HepG2 (cell line): Measurements from ENCODE around the gene TRANK1. TPM values are rescaled to one million over a fixed set of nuclear protein-coding genes. Genes with fewer than 3 reads are reported as not detected.

Experiments used
- ATAC-seq: fragments of 200-7000 bp; cut with Tn5 transposase; 3 replicates; pipeline ENCODE4 v1.9.1; 2020; ENCODE audit warnings: mild to moderate bottlenecking, moderate library complexity
- BruUV-seq: library from RNA; stranded (reverse); fragments of 400-500 nt; replicated peaks from 2 replicates; lab custom pipeline; 2021; lab: Mats Ljungman, UMichigan
- CTCF ChIA-PET: fragments of 300-600 bp; formaldehyde crosslinking; extraction: SDS; loops from one replicate; lab custom pipeline; 2021; ENCODE audit warnings: low total read pairs, inconsistent platforms, low intra/inter-chr PET ratio; lab: Yijun Ruan, JAX
- POLR2A ChIA-PET: fragments of 350-600 bp; sonication (Branson Sonifier 250); formaldehyde crosslinking; loops from one replicate; lab custom pipeline; 2020; ENCODE audit warnings: antibody characterized with exemption, inconsistent platforms; lab: Yijun Ruan, JAX
- DNase-seq: peaks from one replicate; pipeline ENCODE4 v3.0.0-alpha.2; 2015; ENCODE audit warnings: low spot score
- FAIRE-seq: peaks from 3 replicates; lab custom pipeline; 2011; peaks lifted over from hg19 to GRCh38; lab: Jason Lieb, UNC
- H2AFZ ChIP-seq: one replicate; pipeline ENCODE4 v1.6.1; 2011; ENCODE audit warnings: low read length, inconsistent platforms
- H3K27ac ChIP-seq: fragments of 300-600 bp; 3 replicates; pipeline ENCODE4 v1.8.0; 2011; ENCODE audit warnings: mixed run types, mild to moderate bottlenecking, mixed read lengths, low read length, inconsistent platforms; ENCODE audit not compliant: insufficient read depth; ENCODE audit errors: extremely low read length
- H3K27me3 ChIP-seq, 2 experiments: fragments of 200-600 bp in 1 of 2; 2 replicates in 1 of 2; 3 replicates in 1 of 2; pipeline versions ENCODE4 v1.6.0 to v1.8.0; 2011; ENCODE audit warnings: low read length in 2 of 2, mild to moderate bottlenecking in 2 of 2, moderate library complexity in 2 of 2, inconsistent platforms in 1 of 2; ENCODE audit not compliant: insufficient read depth in 2 of 2, control insufficient read depth in 1 of 2
- H3K36me3 ChIP-seq, 2 experiments: fragments of 200-600 bp in 1 of 2; replicated peaks in 1 of 2; 2 replicates in 1 of 2; 3 replicates in 1 of 2; pipeline versions ENCODE4 v1.5.1 to v1.8.0; 2011; ENCODE audit warnings: low read length in 2 of 2, inconsistent platforms in 1 of 2; ENCODE audit not compliant: insufficient read depth in 2 of 2, control insufficient read depth in 1 of 2
- H3K4me1 ChIP-seq: 2 replicates; pipeline ENCODE4 v1.5.1; 2012; ENCODE audit warnings: low read length, inconsistent platforms; ENCODE audit not compliant: insufficient read depth
- H3K4me2 ChIP-seq: 2 replicates; pipeline ENCODE4 v1.6.0; 2011; ENCODE audit warnings: low read depth, low read length, inconsistent platforms
- H3K4me3 ChIP-seq, 3 experiments: fragments of 200-600 bp in 1 of 3; sonication (generic), shearing (Covaris generic) in 1 of 3; replicated peaks in 1 of 3; 2 replicates each; pipeline ENCODE4 v1.5.1; 2011 to 2016; ENCODE audit warnings: low read length in 3 of 3, inconsistent platforms in 2 of 3, low read depth in 2 of 3, mild to moderate bottlenecking in 2 of 3, control low read depth in 1 of 3, mixed read lengths in 1 of 3; ENCODE audit not compliant: insufficient read depth in 1 of 3
- H3K79me2 ChIP-seq: one replicate; pipeline ENCODE4 v1.6.1; 2011; ENCODE audit warnings: low read length, inconsistent platforms; ENCODE audit not compliant: insufficient read depth
- H3K9ac ChIP-seq: 2 replicates; pipeline ENCODE4 v1.6.0; 2011; ENCODE audit warnings: mild to moderate bottlenecking, low read depth, low read length, inconsistent platforms; ENCODE audit not compliant: insufficient read depth
- H3K9me3 ChIP-seq: 2 replicates; pipeline ENCODE4 v1.5.1; 2012; ENCODE audit warnings: mild to moderate bottlenecking, low read length
- H4K20me1 ChIP-seq: 2 replicates; pipeline ENCODE4 v1.6.0; 2011; ENCODE audit warnings: inconsistent platforms, mild to moderate bottlenecking, low read length, moderate library complexity; ENCODE audit not compliant: insufficient read depth
- FOXP1 ChIP-seq, 2 experiments: fragments of 450-650 bp in 1 of 2; IDR thresholded peaks; 2 replicates each; pipeline ENCODE4 v1.6.1; 2017 to 2018; ENCODE audit warnings: antibody characterized with exemption in 1 of 2
- HNF1A ChIP-seq, 2 experiments: sonication (generic) in 1 of 2; formaldehyde crosslinking in 1 of 2; IDR thresholded peaks; 2 replicates each; pipeline versions ENCODE4 v1.4.0 to v1.6.1; 2016 to 2020; ENCODE audit warnings: borderline replicate concordance in 1 of 2, low read depth in 1 of 2, mild to moderate bottlenecking in 1 of 2, missing genetic modification reagents in 1 of 2
- IRF1 ChIP-seq: sonication (generic); formaldehyde crosslinking; IDR thresholded peaks from 2 replicates; pipeline ENCODE4 v1.4.0; 2020; ENCODE audit warnings: low read depth, mild to moderate bottlenecking, missing genetic modification reagents
- SOX5 ChIP-seq: IDR thresholded peaks from 2 replicates; pipeline ENCODE4 v1.6.1; 2016; ENCODE audit warnings: borderline replicate concordance
- SP4 ChIP-seq: sonication (generic); formaldehyde crosslinking; IDR thresholded peaks from 2 replicates; pipeline ENCODE4 v1.8.1; 2023; ENCODE audit warnings: mild to moderate bottlenecking, missing genetic modification reagents
- TEF ChIP-seq: sonication (generic); formaldehyde crosslinking; IDR thresholded peaks from 2 replicates; pipeline ENCODE4 v1.5.0; 2020; ENCODE audit warnings: missing genetic modification reagents
- YEATS4 ChIP-seq: sonication (generic); formaldehyde crosslinking; IDR thresholded peaks from 2 replicates; pipeline ENCODE4 v1.4.0; 2020; ENCODE audit warnings: missing genetic modification reagents, borderline replicate concordance
- ZBTB7B ChIP-seq: sonication (generic); formaldehyde crosslinking; IDR thresholded peaks from 2 replicates; pipeline ENCODE4 v1.4.0; 2020; ENCODE audit warnings: missing genetic modification reagents
- ZNF44 ChIP-seq: sonication (generic); formaldehyde crosslinking; IDR thresholded peaks from 2 replicates; pipeline ENCODE4 v1.5.1; 2020; ENCODE audit warnings: mild to moderate bottlenecking, missing genetic modification reagents
- ZNF629 ChIP-seq: sonication (generic); formaldehyde crosslinking; conservative IDR thresholded peaks from 2 replicates; pipeline ENCODE4 v1.5.0; 2020; ENCODE audit warnings: missing genetic modification reagents
- ZNF75D ChIP-seq: sonication (generic); formaldehyde crosslinking; IDR thresholded peaks from 2 replicates; pipeline ENCODE4 v1.8.1; 2023; ENCODE audit warnings: missing genetic modification reagents, mild to moderate bottlenecking, borderline replicate concordance
- ZNF790 ChIP-seq: sonication (generic); formaldehyde crosslinking; IDR thresholded peaks from 2 replicates; pipeline ENCODE4 v1.8.0; 2022; ENCODE audit warnings: missing genetic modification reagents, mild to moderate bottlenecking, borderline replicate concordance
- WGBS: methylation state at CpG from one replicate; pipeline ENCODE4 v1.1.6; 2017; ENCODE audit warnings: low lambda C conversion rate; 5-methylcytosine and 5-hydroxymethylcytosine counted together
- in situ Hi-C: cut with HindIII; loops from 2 replicates; pipeline ENCODE4 v1.10.0; 2017; ENCODE audit warnings: low pct_unique_long_range_greater_than_20kb; ENCODE audit not compliant: extremely low pct_ligation_motif_present
- intact Hi-C: fragments of 100-400 bp; cut with micrococcal nuclease; formaldehyde crosslinking; loops from one replicate; pipeline ENCODE4 v1.10.0; 2022; ENCODE audit not compliant: unreplicated experiment
- polyA plus RNA-seq, 8 experiments: library from polyadenylated mRNA; depleted of rRNA in 3 of 8; stranded (reverse) in 7 of 8; unstranded in 1 of 8; fragments of >200 nt; fragmentation: Illumina TruSeq in 4 of 8; extraction: Trizol in 4 of 8; gene quantifications; 2 replicates each; pipeline versions ENCODE4 v1.2.1 to v1.2.3, GENCODE V29; 2011 to 2016; ENCODE audit warnings: low read depth in 4 of 8, missing spikeins in 1 of 8, mixed read lengths in 1 of 8; ENCODE audit not compliant: insufficient read depth in 1 of 8
- total RNA-seq, 5 experiments: library from RNA; depleted of rRNA; stranded (reverse); fragments of >200 nt; fragmentation: Illumina TruSeq; extraction: Trizol; gene quantifications; 2 replicates each; pipeline ENCODE4 v1.2.3, GENCODE V29; 2016; ENCODE audit warnings: low read depth in 1 of 5

TRANK1 gene
- total and polyA plus RNA-seq, 2 of the 13 experiments (the other 11 are each of a cell fraction or from before 2014, with no cell fraction given) = 0.13 to 0.32 TPM

- H3K4me1 ChIP-seq = peaks cover 18% of the 10 kb centered on the region
- intact Hi-C loops (no loop called here), in situ Hi-C loops (no loop called here)
- no peak for DNase-seq
- H3K4me3 ChIP-seq = no peak overlapping the region
- no peaks in the 10 kb centered on the region for H3K27me3 ChIP-seq
- BruUV-seq = no TSS peak
- H3K27ac ChIP-seq = no peak overlapping the region
- H3K79me2 ChIP-seq = no peaks in the 10 kb centered on the region
- no peak overlapping the region for H3K9ac ChIP-seq
- no peak overlapping the region for H2AFZ ChIP-seq
- no peak overlapping the region for H3K4me2 ChIP-seq
- no peaks in the 10 kb centered on the region for H3K36me3 ChIP-seq
- no peaks in the 10 kb centered on the region for H3K9me3 ChIP-seq
- no peaks in the 10 kb centered on the region for H4K20me1 ChIP-seq
- POLR2A ChIA-PET = no interaction called here
- 6% methylated on average over 1 of the region's 1 CpG for WGBS
- FAIRE-seq = no peak
- TF ChIP-seq ZBTB7B (CRISPR knock-in tag) (no peak), ZNF75D (CRISPR knock-in tag) (no peak), SP4 (CRISPR knock-in tag) (no peak), TEF (no peak)
- ATAC-seq = no peak
- CTCF ChIA-PET = no interaction called here
Observed at GRCh38 chr3:36928220-36928619, 16.6 kb downstream of the TRANK1 start.

GRCh38 chr3:36926292-36926897, 18.5 kb downstream of the TRANK1 start:
- no peaks in the 10 kb centered on the region for H3K36me3 ChIP-seq
- CTCF ChIA-PET = no interaction called here
- no peak overlapping the region for H3K9ac ChIP-seq
- 12% methylated on average over 6 of the region's 6 CpGs for WGBS
- H3K79me2 ChIP-seq = no peaks in the 10 kb centered on the region
- no peak overlapping the region for H3K4me2 ChIP-seq
- POLR2A ChIA-PET = no interaction called here
- in situ Hi-C loops (no loop called here), intact Hi-C loops (no loop called here)
- no peak overlapping the region for H2AFZ ChIP-seq
- H3K4me3 ChIP-seq = no peak overlapping the region
- peaks cover 4% of the 10 kb centered on the region; the same call in 1 of the 2 replicates for H3K9me3 ChIP-seq
- DNase-seq (no peak), ATAC-seq (no peak), FAIRE-seq (no peak)
- H3K4me1 ChIP-seq = peaks cover 14% of the 10 kb centered on the region; the same call in 1 of the 2 replicates
- H3K27me3 ChIP-seq = no peaks in the 10 kb centered on the region
- TF ChIP-seq ZNF790 (CRISPR knock-in tag) = no peak
- no peak for TF ChIP-seq ZNF629
- TF ChIP-seq YEATS4 (CRISPR knock-in tag) = no peak
- TF ChIP-seq ZNF44 (CRISPR knock-in tag) = no peak
- TF ChIP-seq SOX5 (CRISPR knock-in tag) = no peak
- TF ChIP-seq HNF1A (IDR thresholded peaks at IDR 0.05; ENCODE audit: low read depth) = no peak
- no peak for TF ChIP-seq HNF1A (CRISPR knock-in tag; IDR thresholded peaks at IDR 0.05; ENCODE audit: borderline replicate concordance)
- TF ChIP-seq IRF1 = no peak
- TF ChIP-seq FOXP1 (IDR thresholded peaks at IDR 0.05) = no peak
- TF ChIP-seq FOXP1 (CRISPR knock-in tag; IDR thresholded peaks at IDR 0.05) = no peak
- no peak overlapping the region for H3K27ac ChIP-seq
- H4K20me1 ChIP-seq = no peaks in the 10 kb centered on the region
- BruUV-seq = no TSS peak
